ENCODE results near the gene MYL2. TPM values are rescaled to one million over a fixed set of nuclear protein-coding genes. Genes with fewer than 3 reads are reported as not detected.

MYL2 gene
- polyA plus RNA-seq, 2 of the 4 experiments (the other 2 are of a cell fraction): 0.13 TPM; not detected in 1

DNA sequence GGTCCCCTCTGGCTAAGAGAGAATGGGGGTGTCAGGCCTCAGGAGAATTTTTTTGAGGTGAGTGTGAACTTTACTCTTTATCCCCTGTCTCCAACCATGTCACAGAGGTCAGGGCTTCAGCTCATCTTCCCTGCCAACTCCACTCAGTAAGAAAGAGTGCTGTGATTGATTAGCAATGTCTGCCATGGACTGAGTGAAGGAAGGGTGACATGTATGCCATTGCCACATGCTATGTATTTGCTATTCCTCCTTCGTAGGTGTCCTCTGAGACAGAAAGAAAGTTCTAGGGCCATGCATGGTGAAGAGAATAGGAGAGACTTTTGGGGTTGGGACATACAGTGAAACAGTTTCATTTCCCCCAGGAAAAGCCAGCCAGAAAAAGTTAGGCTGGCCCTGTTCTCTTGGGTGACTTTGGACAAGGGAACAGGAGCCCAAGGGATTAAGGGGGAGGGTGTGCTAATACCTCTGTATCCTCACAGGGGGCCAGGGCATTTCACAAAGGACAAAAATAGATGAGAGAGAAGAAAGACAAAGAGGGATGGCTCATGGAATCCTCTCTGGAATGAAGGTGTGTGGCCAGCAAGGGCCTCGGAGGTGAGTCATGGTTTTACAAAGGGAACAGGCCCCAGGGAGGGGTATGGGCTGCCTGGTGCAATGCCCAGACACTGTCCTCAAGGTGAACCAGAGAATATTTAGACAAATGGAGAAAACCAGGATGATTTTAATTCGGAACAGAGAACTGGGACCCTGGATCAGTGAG is 13.9 kb upstream of the MYL2 start (continued):
- peak; percentile 42 for TF ChIP-seq JUNB (IDR thresholded peaks at IDR 0.05)
- TF ChIP-seq RARB (CRISPR knock-in tag; IDR thresholded peaks at IDR 0.05): no peak
- no peak for TF ChIP-seq EHMT2 (IDR thresholded peaks at IDR 0.05; ENCODE audit: low read depth)
- TF ChIP-seq, protein P1, sequence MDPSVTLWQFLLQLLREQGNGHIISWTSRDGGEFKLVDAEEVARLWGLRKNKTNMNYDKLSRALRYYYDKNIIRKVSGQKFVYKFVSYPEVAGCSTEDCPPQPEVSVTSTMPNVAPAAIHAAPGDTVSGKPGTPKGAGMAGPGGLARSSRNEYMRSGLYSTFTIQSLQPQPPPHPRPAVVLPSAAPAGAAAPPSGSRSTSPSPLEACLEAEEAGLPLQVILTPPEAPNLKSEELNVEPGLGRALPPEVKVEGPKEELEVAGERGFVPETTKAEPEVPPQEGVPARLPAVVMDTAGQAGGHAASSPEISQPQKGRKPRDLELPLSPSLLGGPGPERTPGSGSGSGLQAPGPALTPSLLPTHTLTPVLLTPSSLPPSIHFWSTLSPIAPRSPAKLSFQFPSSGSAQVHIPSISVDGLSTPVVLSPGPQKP (IDR thresholded peaks at IDR 0.05; ENCODE audit: low read depth, low read length): no peak
- no peak for TF ChIP-seq PHF8 (IDR thresholded peaks at IDR 0.05; ENCODE audit: borderline replicate concordance, low read depth)
- TF ChIP-seq FOSB (CRISPR knock-in tag; IDR thresholded peaks at IDR 0.05): no peak
- TF ChIP-seq EP300 (IDR thresholded peaks at IDR 0.05): peak in 1 of 2 experiments; percentile 44; a peak in 1 of 5 replicates
- no peak for TF ChIP-seq POLR2AphosphoS2 (conservative IDR thresholded peaks at IDR 0.05; ENCODE audit: low read length)
- TF ChIP-seq HEYL (CRISPR knock-in tag; IDR thresholded peaks at IDR 0.05): no peak
- TF ChIP-seq EHF (CRISPR knock-in tag; IDR thresholded peaks at IDR 0.05): no peak
- no peak for TF ChIP-seq RNF2 (IDR thresholded peaks at IDR 0.05; ENCODE audit: borderline replicate concordance, low read depth)
- no peak for TF ChIP-seq FOXS1 (CRISPR knock-in tag; IDR thresholded peaks at IDR 0.05)
- no peak for TF ChIP-seq HOXB5 (CRISPR knock-in tag; IDR thresholded peaks at IDR 0.05)
- peak; percentile 7; the same call in 1 of the 2 replicates for TF ChIP-seq GATA3 (IDR thresholded peaks at IDR 0.05; ENCODE audit: borderline replicate concordance)
- no peak for TF ChIP-seq ZNF302 (CRISPR knock-in tag; IDR thresholded peaks at IDR 0.05)
- no peak for TF ChIP-seq HOXA7 (CRISPR knock-in tag; IDR thresholded peaks at IDR 0.05)
- no peak for TF ChIP-seq NFE2L2 (conservative IDR thresholded peaks at IDR 0.05; ENCODE audit: low read length)
- TF ChIP-seq TP53 (CRISPR knock-in tag; IDR thresholded peaks at IDR 0.05): no peak
- no peak for TF ChIP-seq MAFK (IDR thresholded peaks at IDR 0.05; ENCODE audit: partially characterized antibody)
- TF ChIP-seq REST (IDR thresholded peaks at IDR 0.05): no peak
- TF ChIP-seq SREBF2 (IDR thresholded peaks at IDR 0.05): no peak
- no peak for TF ChIP-seq ATOH8 (CRISPR knock-in tag; IDR thresholded peaks at IDR 0.05; ENCODE audit: low read depth)
- no peak for TF ChIP-seq ESRRA (IDR thresholded peaks at IDR 0.05; ENCODE audit: borderline replicate concordance, low read length)
- TF ChIP-seq FOSL2 (IDR thresholded peaks at IDR 0.05): no peak
- peak; percentile 80 for TF ChIP-seq FOSL2 (CRISPR knock-in tag; IDR thresholded peaks at IDR 0.05)
